Activated T-cell treated with anti-CD3 and anti-CD28 coated beads, Interleukin-2, amount 50 U/mL, for 48 hours (primary cell): ENCODE results near the gene LILRB1.
"Not testable (repeated sequence)": the region's sequence is repeated elsewhere in the genome, so short reads cannot be mapped to it uniquely, and the experiment has no call there.

Experiments used
- DNase-seq, 2 experiments: peaks; one replicate each; pipeline ENCODE4 v3.0.0-alpha.2; 2020

LILRB1 gene

GRCh38 chr19:54667217-54667616, 36.9 kb downstream of the LILRB1 start:
- DNase-seq, result no peak

GRCh38 chr19:54668353-54668752, 38.1 kb downstream of the LILRB1 start:
- DNase-seq, result no peak

DNA sequence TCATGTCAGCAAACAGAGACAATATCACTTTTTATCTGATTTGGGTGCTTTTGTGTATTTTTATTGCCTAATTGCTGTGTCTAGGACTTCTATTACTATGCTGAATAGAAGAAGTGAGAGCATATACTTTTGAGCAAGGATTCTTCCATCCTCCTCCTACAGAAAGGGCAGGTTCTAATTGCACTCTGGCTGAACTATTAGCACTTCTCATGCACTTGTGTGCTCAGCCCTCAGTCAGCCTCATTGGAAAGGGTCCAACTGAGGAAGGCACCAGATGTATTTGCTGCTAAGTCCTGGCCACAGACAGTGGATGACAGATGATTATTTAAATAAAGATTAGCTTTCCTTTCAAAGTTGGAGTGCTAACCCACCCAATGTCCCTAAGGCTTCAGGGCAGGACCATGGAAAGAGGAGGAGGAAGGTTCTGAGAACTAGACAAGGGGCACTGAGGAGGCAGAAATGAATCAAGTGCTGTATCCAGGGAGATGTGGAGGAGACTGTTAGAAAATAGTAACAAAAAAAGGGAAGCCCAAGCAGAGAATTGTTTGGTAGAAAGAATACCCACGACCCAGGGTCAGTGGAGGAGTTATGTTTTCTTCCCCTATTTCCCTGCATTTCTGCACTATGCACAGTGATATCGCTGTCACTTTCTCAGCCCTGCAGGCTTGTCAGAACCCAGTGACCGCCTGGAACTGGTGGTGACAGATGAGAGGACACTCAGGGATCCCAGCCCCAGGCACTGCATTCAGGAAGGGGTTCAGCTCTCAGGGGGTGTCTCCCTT, 40.5 kb downstream of the LILRB1 start:
- no peak for DNase-seq

GRCh38 chr19:54673222-54673621, 42.9 kb downstream of the LILRB1 start:
- no peak for DNase-seq

GRCh38 chr19:54674021-54674617, 43.8 kb downstream of the LILRB1 start:
- DNase-seq, result no peak

GRCh38 chr19:54676210-54676834, 46.0 kb downstream of the LILRB1 start:
- not testable (repeated sequence) for DNase-seq

DNA sequence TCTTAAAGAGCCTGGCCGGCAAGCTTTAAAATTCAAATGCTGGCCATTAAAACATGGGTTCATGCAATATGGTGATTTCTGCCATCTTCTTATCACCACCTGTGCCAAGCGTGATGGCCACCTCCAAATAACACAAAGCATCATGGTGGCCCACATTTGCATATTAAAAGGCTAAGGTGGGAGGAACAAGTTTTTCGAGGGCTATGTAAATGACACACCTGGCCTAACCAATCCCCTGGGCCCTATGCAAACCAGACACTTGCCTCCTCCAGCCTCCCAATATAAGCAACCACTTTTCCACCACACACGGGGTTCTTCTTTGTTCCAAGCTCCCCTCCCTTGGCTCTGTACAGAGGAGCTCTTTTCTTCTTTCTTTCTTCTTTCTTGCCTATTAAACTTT, 46.9 kb downstream of the LILRB1 start:
- no peak for DNase-seq

GRCh38 chr19:54681596-54681995, 51.3 kb downstream of the LILRB1 start:
- DNase-seq, result not testable (repeated sequence)

DNA sequence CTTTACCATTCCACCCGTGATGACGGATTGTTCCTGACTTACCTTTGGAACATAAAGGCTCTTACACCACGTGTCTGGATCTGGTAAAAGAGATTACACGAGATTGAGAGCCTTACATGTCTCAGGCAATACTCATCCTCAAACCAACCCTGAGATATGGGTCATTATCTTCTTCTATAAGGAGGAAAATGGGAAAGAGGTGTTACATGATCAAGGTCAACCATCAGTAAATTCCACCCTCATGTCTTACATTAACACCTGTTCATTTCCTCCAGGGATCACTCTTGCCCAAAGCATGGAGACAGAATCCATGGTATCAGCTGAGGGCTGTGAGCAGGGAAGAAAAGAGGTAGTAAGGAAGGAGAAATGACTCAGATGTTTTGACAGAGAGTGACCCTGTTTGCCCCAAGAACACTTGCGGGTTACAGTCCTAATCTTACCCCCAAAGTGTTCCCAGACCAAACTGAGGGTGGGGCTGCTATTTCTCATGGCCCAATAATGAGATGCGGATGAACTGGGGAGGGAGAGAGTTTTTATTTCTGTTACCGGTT, 52.1 kb downstream of the LILRB1 start:
- DNase-seq, result no peak

- DNase-seq, result no peak
Measured at GRCh38 chr19:54684527-54684926, 54.2 kb downstream of the LILRB1 start.
